NCI-H2227 (cell line): ENCODE data around the gene BCL2L11.

Source experiments
- DNase-seq: peaks from one replicate; lab custom pipeline; 2025; ENCODE audit not compliant: unreplicated experiment; lab: John Stamatoyannopoulos, UW

The BCL2L11 gene

GRCh38 chr2:111189106-111189505, 68.4 kb downstream of the BCL2L11 start:
- no peak for DNase-seq

DNA sequence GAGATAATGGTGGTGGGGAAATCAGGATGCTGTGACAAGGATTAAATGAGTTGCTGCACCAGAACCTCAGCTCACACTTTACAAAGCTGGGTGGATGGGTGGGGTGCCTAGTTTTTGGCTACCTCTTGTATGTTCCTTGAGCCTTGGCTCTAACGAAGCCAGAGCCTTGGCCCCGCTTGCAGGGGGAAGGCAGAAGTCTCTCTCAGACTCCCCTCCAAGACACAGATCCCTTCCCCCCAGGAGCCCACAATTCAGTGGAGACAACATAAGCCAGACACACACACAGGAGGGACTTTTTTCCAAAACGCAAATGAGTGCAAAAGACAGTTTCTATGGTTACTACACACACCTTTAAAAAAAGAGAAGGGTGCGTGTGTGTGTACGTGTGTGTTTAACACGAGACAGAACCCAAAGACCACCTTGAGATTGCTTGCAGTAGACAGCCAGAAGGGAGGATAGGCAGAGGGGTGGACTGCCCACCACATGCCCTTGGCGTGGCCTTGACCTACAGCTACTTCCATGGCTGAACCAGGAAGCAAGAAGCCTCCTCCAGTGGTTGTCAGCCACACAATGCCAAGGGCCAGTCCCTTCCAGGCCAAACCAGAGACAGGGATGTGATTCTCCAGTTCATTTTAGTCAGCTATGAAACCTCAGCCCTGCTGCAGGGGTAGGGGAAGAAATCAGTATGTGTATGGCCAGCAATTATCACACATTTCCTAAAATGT, 70.3 kb downstream of the BCL2L11 start:
- no peak for DNase-seq

DNA sequence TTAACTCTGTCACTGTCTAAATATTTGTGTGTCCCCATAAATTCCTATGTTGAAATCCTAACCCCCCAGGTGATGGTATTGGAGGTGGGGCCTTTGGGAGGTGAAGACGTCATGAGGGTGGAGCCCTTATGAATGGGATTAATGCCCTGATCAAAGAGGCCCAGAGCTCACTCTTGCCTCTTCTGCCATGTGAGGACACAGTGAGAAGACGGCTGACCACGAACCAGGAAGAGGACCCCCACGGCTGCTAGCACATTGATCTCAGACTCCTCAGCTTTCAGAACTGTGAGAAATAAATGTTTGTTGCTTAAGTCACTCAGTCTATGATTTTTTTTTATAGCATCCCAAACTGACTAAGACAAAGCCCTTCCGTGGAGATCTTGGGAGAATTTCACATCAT, 71.2 kb downstream of the BCL2L11 start:
- DNase-seq = no peak

- DNase-seq = no peak
Observed at GRCh38 chr2:111192776-111193368, 72.2 kb downstream of the BCL2L11 start.

GRCh38 chr2:111194835-111195621, 74.3 kb downstream of the BCL2L11 start:
- no peak for DNase-seq

DNA sequence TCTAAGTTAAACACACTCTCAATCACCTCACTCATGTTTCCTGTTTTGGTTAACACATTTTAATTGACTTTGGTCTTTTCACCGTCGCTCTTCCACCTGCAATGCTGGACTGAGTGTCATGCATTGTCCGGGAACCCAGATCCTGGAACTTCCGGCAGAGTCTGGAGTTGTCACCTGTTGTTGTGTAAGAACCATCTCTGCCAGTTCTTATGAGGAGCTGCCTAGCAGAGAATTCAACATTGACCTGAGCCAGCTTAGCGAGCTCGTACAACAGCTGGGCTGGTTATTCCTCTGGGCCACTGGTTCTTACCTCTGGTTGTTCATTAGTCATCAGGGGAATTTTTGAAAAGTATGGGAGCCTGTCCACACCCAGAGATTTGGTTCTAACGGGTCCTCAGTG, 75.7 kb downstream of the BCL2L11 start:
- DNase-seq = no peak

GRCh38 chr2:111198701-111199100, 78.0 kb downstream of the BCL2L11 start:
- DNase-seq = no peak

GRCh38 chr2:111199840-111200239, 79.1 kb downstream of the BCL2L11 start:
- DNase-seq = no peak

GRCh38 chr2:111200333-111200881, 79.7 kb downstream of the BCL2L11 start:
- DNase-seq = peak; percentile 45

- DNase-seq = no peak
Observed at GRCh38 chr2:111201214-111201613, 80.5 kb downstream of the BCL2L11 start.

- DNase-seq = no peak
Observed at GRCh38 chr2:111202266-111203040, 81.7 kb downstream of the BCL2L11 start.

GRCh38 chr2:111204706-111205105, 84.0 kb downstream of the BCL2L11 start:
- DNase-seq = no peak

GRCh38 chr2:111205774-111206173, 85.1 kb downstream of the BCL2L11 start:
- DNase-seq = no peak

DNA sequence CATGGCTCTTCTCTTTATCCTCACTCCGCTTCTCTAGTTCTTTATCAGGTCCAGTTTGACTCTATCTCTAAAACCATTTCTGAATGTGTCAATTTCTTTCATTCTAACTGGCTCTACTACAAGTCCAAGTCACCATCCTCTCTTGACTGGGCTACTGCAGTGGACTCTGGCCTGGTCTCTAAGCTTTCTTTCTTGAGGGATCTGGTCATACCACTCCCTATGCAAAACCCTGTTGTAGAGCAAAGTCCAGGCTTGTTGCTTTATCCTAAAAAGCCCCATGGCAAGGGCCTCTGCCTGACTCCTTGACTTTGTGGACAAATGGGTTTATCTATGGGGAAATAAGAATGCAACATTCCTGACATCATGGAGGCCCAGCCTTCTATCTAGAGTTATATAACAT, 87.1 kb downstream of the BCL2L11 start:
- DNase-seq = no peak

DNA sequence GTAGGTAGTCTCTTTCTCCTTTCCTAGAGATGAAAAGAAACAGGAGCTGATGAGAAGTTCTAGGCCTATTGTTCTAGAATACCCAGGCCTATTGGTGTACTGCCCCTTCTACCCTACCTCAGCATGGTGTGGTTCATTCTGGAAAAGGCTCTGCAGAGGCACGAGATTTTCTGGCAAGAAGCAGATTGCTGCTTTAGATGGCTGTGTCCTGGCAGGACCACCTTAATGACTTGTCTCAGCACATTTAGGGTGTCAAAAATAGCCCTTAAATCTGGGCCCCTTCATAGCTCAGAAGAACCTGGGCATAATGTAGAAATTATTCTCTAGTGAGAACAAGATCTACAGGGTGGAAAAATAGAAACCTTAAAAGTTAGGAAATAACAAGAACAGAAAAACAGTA, 87.9 kb downstream of the BCL2L11 start:
- DNase-seq = no peak

GRCh38 chr2:111209045-111209514, 88.4 kb downstream of the BCL2L11 start:
- no peak for DNase-seq

GRCh38 chr2:111210036-111210435, 89.3 kb downstream of the BCL2L11 start:
- DNase-seq = no peak

DNA sequence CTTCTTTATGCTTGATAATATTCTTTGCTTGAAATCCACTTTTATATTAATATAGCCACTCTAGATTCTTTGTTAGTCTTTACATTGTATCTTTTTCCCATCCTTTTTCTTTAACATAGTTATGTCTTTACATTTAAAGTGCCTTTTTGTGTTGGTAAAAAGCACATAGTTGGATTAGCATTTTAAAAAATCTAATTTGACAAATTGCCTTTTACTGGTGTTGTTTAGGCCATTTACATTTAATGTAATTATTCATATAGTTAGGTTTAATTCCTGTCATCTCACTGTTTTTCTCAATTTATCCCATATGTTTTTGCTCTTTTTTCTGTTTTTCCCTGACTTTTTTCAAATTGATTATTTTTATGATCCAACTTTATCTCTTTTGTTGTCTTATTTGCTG, 93.2 kb downstream of the BCL2L11 start:
- no peak for DNase-seq

GRCh38 chr2:111216811-111217652, 96.3 kb downstream of the BCL2L11 start:
- no peak for DNase-seq
